IMR-90 (cell line): ENCODE results near the gene ACSL3. TPM values are rescaled to one million over a fixed set of nuclear protein-coding genes. Genes with fewer than 3 reads are reported as not detected.

Experiments
- ATAC-seq: fragments of 200-7000 bp; cut with Tn5 transposase; 2 replicates; pipeline ENCODE4 v1.9.1; 2020; ENCODE audit warnings: low read depth, mild to moderate bottlenecking, moderate library complexity
- BruUV-seq: library from RNA; stranded (reverse); fragments of 400-500 nt; replicated peaks from 2 replicates; lab custom pipeline; 2021; lab: Mats Ljungman, UMichigan
- CTCF ChIA-PET: fragments of 300-600 bp; formaldehyde crosslinking; extraction: SDS; loops from one replicate; lab custom pipeline; 2021; ENCODE audit warnings: antibody characterized with exemption; lab: Yijun Ruan, JAX
- POLR2A ChIA-PET: fragments of 300-600 bp; sonication (Branson Sonifier 250); formaldehyde crosslinking; loops from one replicate; lab custom pipeline; 2022; ENCODE audit warnings: antibody characterized with exemption; ENCODE audit not compliant: unreplicated experiment; lab: Charles Lee
- DNase-seq: peaks from one replicate; pipeline ENCODE4 v3.0.0; 2013
- H2AFZ ChIP-seq: replicated peaks from 2 replicates; pipeline ENCODE3; 2013; ENCODE audit warnings: low read length, mild to moderate bottlenecking; ENCODE audit not compliant: poor library complexity
- H2AK5ac ChIP-seq: 2 replicates; pipeline ENCODE4 v1.6.1; 2013; ENCODE audit warnings: low read depth, low read length, inconsistent platforms
- H2AK9ac ChIP-seq: replicated peaks from 2 replicates; pipeline ENCODE3; 2013; ENCODE audit warnings: mild to moderate bottlenecking, low read depth, low read length, moderate library complexity; ENCODE audit not compliant: poor library complexity
- H2BK120ac ChIP-seq: 2 replicates; pipeline ENCODE4 v1.6.1; 2013; ENCODE audit warnings: low read depth, low read length, inconsistent platforms
- H2BK15ac ChIP-seq: 3 replicates; pipeline ENCODE4 v1.6.1; 2013; ENCODE audit warnings: low read depth, low read length, inconsistent platforms
- H2BK20ac ChIP-seq: 2 replicates; pipeline ENCODE4 v1.6.1; 2013; ENCODE audit warnings: low read depth, mild to moderate bottlenecking, inconsistent platforms, low read length, moderate library complexity
- H2BK5ac ChIP-seq: 2 replicates; pipeline ENCODE4 v1.6.1; 2013; ENCODE audit warnings: mild to moderate bottlenecking, low read depth, low read length, inconsistent platforms; ENCODE audit not compliant: poor library complexity, severe bottlenecking
- H3K14ac ChIP-seq: replicated peaks from 2 replicates; pipeline ENCODE4 v1.6.1; 2013; ENCODE audit warnings: low read depth, low read length, inconsistent platforms
- H3K18ac ChIP-seq: 2 replicates; pipeline ENCODE4 v1.6.1; 2013; ENCODE audit warnings: low read depth, low read length, control low read depth
- H3K23ac ChIP-seq: 2 replicates; pipeline ENCODE4 v1.6.1; 2013; ENCODE audit warnings: low read depth, low read length, inconsistent platforms
- H3K27ac ChIP-seq: 2 replicates; pipeline ENCODE4 v1.5.1; 2013; ENCODE audit warnings: mild to moderate bottlenecking, control low read depth, low read length; ENCODE audit not compliant: insufficient read depth
- H3K27me3 ChIP-seq: 2 replicates; pipeline ENCODE4 v1.6.1; 2013; ENCODE audit warnings: low read length; ENCODE audit not compliant: control insufficient read depth, insufficient read depth
- H3K36me3 ChIP-seq: 2 replicates; pipeline ENCODE4 v1.6.1; 2013; ENCODE audit warnings: low read length, mixed read lengths; ENCODE audit not compliant: control insufficient read depth, insufficient read depth
- H3K4ac ChIP-seq: 2 replicates; pipeline ENCODE4 v1.6.1; 2013; ENCODE audit warnings: low read depth, low read length, inconsistent platforms
- H3K4me1 ChIP-seq: 2 replicates; pipeline ENCODE4 v1.6.1; 2013; ENCODE audit warnings: low read length, mixed read lengths; ENCODE audit not compliant: control insufficient read depth, insufficient read depth
- H3K4me2 ChIP-seq: 2 replicates; pipeline ENCODE4 v1.6.1; 2013; ENCODE audit warnings: low read depth, mild to moderate bottlenecking, control low read depth, low read length, moderate library complexity
- H3K4me3 ChIP-seq: 2 replicates; pipeline ENCODE4 v1.5.1; 2013; ENCODE audit warnings: low read depth, mild to moderate bottlenecking, control low read depth, low read length, moderate library complexity; ENCODE audit not compliant: insufficient read depth
- H3K56ac ChIP-seq: 2 replicates; pipeline ENCODE4 v1.6.1; 2013; ENCODE audit warnings: low read length, inconsistent platforms; ENCODE audit not compliant: insufficient read depth; ENCODE audit errors: extremely low read depth
- H3K79me1 ChIP-seq, 2 experiments: 2 replicates each; pipeline ENCODE4 v1.6.1; 2013; ENCODE audit warnings: low read length in 2 of 2, inconsistent platforms in 1 of 2, low read depth in 1 of 2
- H3K9ac ChIP-seq: 2 replicates; pipeline ENCODE4 v1.6.1; 2013; ENCODE audit warnings: low read depth, low read length, control low read depth
- H3K9me1 ChIP-seq: 2 replicates; pipeline ENCODE4 v1.6.1; 2013; ENCODE audit warnings: low read length, inconsistent platforms; ENCODE audit not compliant: insufficient read depth
- H3K9me3 ChIP-seq: 2 replicates; pipeline ENCODE4 v1.6.1; 2013; ENCODE audit warnings: low read length; ENCODE audit not compliant: control insufficient read depth, insufficient read depth
- H4K20me1 ChIP-seq: 2 replicates; pipeline ENCODE4 v1.6.1; 2013; ENCODE audit warnings: low read length, inconsistent platforms; ENCODE audit not compliant: insufficient read depth
- H4K5ac ChIP-seq: 2 replicates; pipeline ENCODE4 v1.6.1; 2013; ENCODE audit warnings: mild to moderate bottlenecking, low read depth, low read length, control low read depth
- H4K8ac ChIP-seq, 2 experiments: 2 replicates each; pipeline ENCODE4 v1.6.1; 2013; ENCODE audit warnings: low read depth in 2 of 2, low read length in 2 of 2, control low read depth in 1 of 2, inconsistent platforms in 1 of 2
- H4K91ac ChIP-seq: 2 replicates; pipeline ENCODE4 v1.6.1; 2013; ENCODE audit warnings: low read depth, low read length, inconsistent platforms; ENCODE audit not compliant: insufficient read depth
- BHLHE40 ChIP-seq: fragments of 150-350 bp; IDR thresholded peaks from 2 replicates; pipeline ENCODE4 v1.6.1; 2016; ENCODE audit warnings: mild to moderate bottlenecking, low read depth, low read length
- CEBPB ChIP-seq: IDR thresholded peaks from 2 replicates; pipeline ENCODE4 v1.6.1; 2012; ENCODE audit warnings: low read depth, low read length, improper control_type of control experiment
- CHD1 ChIP-seq: IDR thresholded peaks from 2 replicates; pipeline ENCODE4 v1.6.1; 2012; ENCODE audit warnings: low read depth, low read length, improper control_type of control experiment
- FOS ChIP-seq: fragments of 150-350 bp; IDR thresholded peaks from 2 replicates; pipeline ENCODE4 v1.6.1; 2016; ENCODE audit warnings: low read depth, low read length
- MAFK ChIP-seq: IDR thresholded peaks from 2 replicates; pipeline ENCODE4 v1.6.1; 2012; ENCODE audit warnings: low read depth, low read length, improper control_type of control experiment
- MAZ ChIP-seq: IDR thresholded peaks from 2 replicates; pipeline ENCODE4 v1.6.1; 2012; ENCODE audit warnings: low read depth, mild to moderate bottlenecking, low read length, improper control_type of control experiment, moderate library complexity, borderline replicate concordance
- MXI1 ChIP-seq: IDR thresholded peaks from 2 replicates; pipeline ENCODE4 v1.6.1; 2012; ENCODE audit warnings: low read depth, mild to moderate bottlenecking, low read length, moderate library complexity, borderline replicate concordance
- NFE2L2 ChIP-seq: fragments of 150-350 bp; IDR thresholded peaks from 2 replicates; pipeline ENCODE4 v1.6.1; 2016; ENCODE audit warnings: low read depth, mild to moderate bottlenecking, low read length
- POLR2A ChIP-seq: IDR thresholded peaks from 2 replicates; pipeline ENCODE4 v1.6.1; 2012; ENCODE audit warnings: mild to moderate bottlenecking, low read depth, low read length
- RAD21 ChIP-seq: IDR thresholded peaks from 2 replicates; pipeline ENCODE4 v1.6.1; 2012; ENCODE audit warnings: low read length, improper control_type of control experiment
- RCOR1 ChIP-seq: IDR thresholded peaks from 2 replicates; pipeline ENCODE4 v1.6.1; 2012; ENCODE audit warnings: mild to moderate bottlenecking, low read length, improper control_type of control experiment; ENCODE audit not compliant: insufficient replicate concordance
- RFX5 ChIP-seq: IDR thresholded peaks from 2 replicates; pipeline ENCODE4 v1.8.0; 2012; ENCODE audit warnings: low read depth, mild to moderate bottlenecking, low read length, moderate library complexity
- SMC3 ChIP-seq: fragments of 150-350 bp; IDR thresholded peaks from 2 replicates; pipeline ENCODE4 v1.6.1; 2016; ENCODE audit warnings: low read depth, mild to moderate bottlenecking, antibody characterized with exemption, low read length, moderate library complexity
- WGBS, 2 experiments: methylation state at CpG; one replicate each; pipeline versions ENCODE4 v1.1.5 to v1.1.7; 2013; ENCODE audit warnings: missing lambda C conversion rate in 2 of 2; ENCODE audit not compliant: insufficient read length in 1 of 2; ENCODE audit errors: extremely low coverage in 2 of 2; 5-methylcytosine and 5-hydroxymethylcytosine counted together
- dilution Hi-C: fragments of 300-500 bp; cut with HindIII; formaldehyde crosslinking; loops from one replicate; pipeline ENCODE4 v1.14.3; 2018; ENCODE audit warnings: low sequenced_read_pairs; ENCODE audit not compliant: unreplicated experiment
- in situ Hi-C: fragments of 300-500 bp; cut with MboI; formaldehyde crosslinking; loops from 3 replicates; pipeline ENCODE4 v1.14.3; 2019; ENCODE audit warnings: low sequenced_read_pairs, inconsistent platforms, mixed read lengths
- intact Hi-C: fragments of 100-400 bp; cut with micrococcal nuclease; formaldehyde crosslinking; loops from 2 replicates; pipeline ENCODE4 v1.10.0; 2022
- polyA plus RNA-seq, 3 experiments: library from polyadenylated mRNA; depleted of rRNA; stranded (reverse); fragments of >200 nt; gene quantifications; 2 replicates each; pipeline ENCODE4 v1.2.3, GENCODE V29; 2012; ENCODE audit warnings: low replicate concordance in 1 of 3
- total RNA-seq: library from RNA; depleted of rRNA; stranded (reverse); fragments of >200 nt; gene quantifications from 2 replicates; pipeline ENCODE4 v1.2.3, GENCODE V29; 2012
- TF ChIP-seq, protein P1 (sequence below): conservative IDR thresholded peaks from 2 replicates; pipeline ENCODE4 v1.5.1; 2012; ENCODE audit warnings: mild to moderate bottlenecking, low read depth, low read length, improper control_type of control experiment
- TF ChIP-seq, protein P2 (sequence below): fragments of 150-350 bp; IDR thresholded peaks from 2 replicates; pipeline ENCODE4 v1.6.1; 2016; ENCODE audit warnings: low read depth, mild to moderate bottlenecking, low read length, moderate library complexity, borderline replicate concordance
- TF ChIP-seq, protein P3 (sequence below): fragments of 150-350 bp; IDR thresholded peaks from 2 replicates; pipeline ENCODE4 v1.6.1; 2017; ENCODE audit warnings: mild to moderate bottlenecking, antibody characterized with exemption, low read length, low read depth

The ACSL3 gene
- total and polyA plus RNA-seq, 2 of the 4 experiments (the other 2 are of a cell fraction), result 31.0 to 84.2 TPM

GRCh38 chr2:222933458-222933857 lies 72.6 kb downstream of the ACSL3 start:
- Histone ChIP-seq H3K14ac (no peak overlapping the region), H3K36me3 (peaks cover 35% of the 10 kb centered on the region), H3K9me1 (peaks cover 6% of the 10 kb centered on the region; the same call in 1 of the 2 replicates), H2BK120ac (no peak overlapping the region), H3K56ac (no peak overlapping the region), H4K20me1 (no peaks in the 10 kb centered on the region), H3K79me1 (peaks cover 9 to 17% of the 10 kb centered on the region in 2 experiments; a peak in 3 of 4 replicates), H4K5ac (no peak overlapping the region), H2BK15ac (no peak overlapping the region), H3K9me3 (no peaks in the 10 kb centered on the region), H3K27me3 (no peaks in the 10 kb centered on the region), H3K4me1 (no peaks in the 10 kb centered on the region), H2BK20ac (no peak overlapping the region), H3K18ac (no peak overlapping the region), H3K4ac (no peak overlapping the region), H3K23ac (no peak overlapping the region), H2BK5ac (no peak overlapping the region), H2AK9ac (peak overlapping the region; percentile 70), H3K27ac (no peak overlapping the region), H4K91ac (no peak overlapping the region), H3K4me2 (no peak overlapping the region), H3K9ac (no peak overlapping the region), H2AFZ (no peak overlapping the region), H2AK5ac (no peak overlapping the region), H3K4me3 (no peak overlapping the region), H4K8ac (no peak overlapping the region)
- no CpG with 5 or more reads among the region's 3 CpGs for WGBS, 2 experiments
- TF ChIP-seq RCOR1, result no peak
- no peak for TF ChIP-seq NFE2L2
- no peak for TF ChIP-seq MAFK
- no peak for TF ChIP-seq FOS
- TF ChIP-seq CEBPB, result no peak
- TF ChIP-seq POLR2A, result no peak
- no peak for TF ChIP-seq BHLHE40
- TF ChIP-seq MAZ, result no peak
- TF ChIP-seq MXI1, result no peak
- TF ChIP-seq, protein P1, sequence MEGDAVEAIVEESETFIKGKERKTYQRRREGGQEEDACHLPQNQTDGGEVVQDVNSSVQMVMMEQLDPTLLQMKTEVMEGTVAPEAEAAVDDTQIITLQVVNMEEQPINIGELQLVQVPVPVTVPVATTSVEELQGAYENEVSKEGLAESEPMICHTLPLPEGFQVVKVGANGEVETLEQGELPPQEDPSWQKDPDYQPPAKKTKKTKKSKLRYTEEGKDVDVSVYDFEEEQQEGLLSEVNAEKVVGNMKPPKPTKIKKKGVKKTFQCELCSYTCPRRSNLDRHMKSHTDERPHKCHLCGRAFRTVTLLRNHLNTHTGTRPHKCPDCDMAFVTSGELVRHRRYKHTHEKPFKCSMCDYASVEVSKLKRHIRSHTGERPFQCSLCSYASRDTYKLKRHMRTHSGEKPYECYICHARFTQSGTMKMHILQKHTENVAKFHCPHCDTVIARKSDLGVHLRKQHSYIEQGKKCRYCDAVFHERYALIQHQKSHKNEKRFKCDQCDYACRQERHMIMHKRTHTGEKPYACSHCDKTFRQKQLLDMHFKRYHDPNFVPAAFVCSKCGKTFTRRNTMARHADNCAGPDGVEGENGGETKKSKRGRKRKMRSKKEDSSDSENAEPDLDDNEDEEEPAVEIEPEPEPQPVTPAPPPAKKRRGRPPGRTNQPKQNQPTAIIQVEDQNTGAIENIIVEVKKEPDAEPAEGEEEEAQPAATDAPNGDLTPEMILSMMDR, result no peak
- TF ChIP-seq, protein P2, sequence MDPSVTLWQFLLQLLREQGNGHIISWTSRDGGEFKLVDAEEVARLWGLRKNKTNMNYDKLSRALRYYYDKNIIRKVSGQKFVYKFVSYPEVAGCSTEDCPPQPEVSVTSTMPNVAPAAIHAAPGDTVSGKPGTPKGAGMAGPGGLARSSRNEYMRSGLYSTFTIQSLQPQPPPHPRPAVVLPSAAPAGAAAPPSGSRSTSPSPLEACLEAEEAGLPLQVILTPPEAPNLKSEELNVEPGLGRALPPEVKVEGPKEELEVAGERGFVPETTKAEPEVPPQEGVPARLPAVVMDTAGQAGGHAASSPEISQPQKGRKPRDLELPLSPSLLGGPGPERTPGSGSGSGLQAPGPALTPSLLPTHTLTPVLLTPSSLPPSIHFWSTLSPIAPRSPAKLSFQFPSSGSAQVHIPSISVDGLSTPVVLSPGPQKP, result no peak
- no peak for TF ChIP-seq SMC3
- no peak for TF ChIP-seq RFX5
- TF ChIP-seq RAD21, result no peak
- TF ChIP-seq CHD1, result no peak
- TF ChIP-seq, protein P3, sequence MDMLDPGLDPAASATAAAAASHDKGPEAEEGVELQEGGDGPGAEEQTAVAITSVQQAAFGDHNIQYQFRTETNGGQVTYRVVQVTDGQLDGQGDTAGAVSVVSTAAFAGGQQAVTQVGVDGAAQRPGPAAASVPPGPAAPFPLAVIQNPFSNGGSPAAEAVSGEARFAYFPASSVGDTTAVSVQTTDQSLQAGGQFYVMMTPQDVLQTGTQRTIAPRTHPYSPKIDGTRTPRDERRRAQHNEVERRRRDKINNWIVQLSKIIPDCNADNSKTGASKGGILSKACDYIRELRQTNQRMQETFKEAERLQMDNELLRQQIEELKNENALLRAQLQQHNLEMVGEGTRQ, result no peak
- in situ Hi-C loops, result loop anchor here (10.0 kb wide), 1 partner anchor 239 kb away; no protein-coding TSS in a partner anchor
- dilution Hi-C loops, result no loop called here
- POLR2A ChIA-PET, result no interaction called here
- DNase-seq (no peak), ATAC-seq (no peak)
- no TSS peak for BruUV-seq
- intact Hi-C loops, result no loop called here
- CTCF ChIA-PET, result no interaction called here
